ENCODE results near the gene PRDM16.

Gene PRDM16

DNA sequence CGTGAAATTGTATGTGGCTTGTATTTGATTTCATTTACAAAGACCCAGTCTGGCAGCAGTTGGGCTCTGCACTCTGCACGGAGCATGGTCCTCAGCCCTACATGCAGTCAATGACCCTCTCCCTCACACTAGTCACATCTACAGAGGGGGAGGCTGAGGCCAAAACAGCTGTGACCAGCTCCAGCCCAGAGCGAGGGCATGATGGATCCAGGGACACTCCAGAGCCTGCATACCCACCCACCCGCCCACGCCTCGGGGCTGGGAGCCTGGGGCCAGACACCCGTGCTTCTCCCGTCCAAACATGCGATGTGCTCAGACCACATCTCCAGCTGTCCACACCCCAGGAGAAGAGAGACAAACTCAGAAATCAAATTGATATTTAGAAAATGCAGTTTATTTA lies 14.0 kb upstream of the PRDM16 start:
- ATAC-seq, result no peak

GRCh38 chr1:3056641-3057040 lies 12.4 kb upstream of the PRDM16 start:
- ATAC-seq, result no peak

GRCh38 chr1:3058263-3059030 lies 10.6 kb upstream of the PRDM16 start:
- no peak for ATAC-seq

GRCh38 chr1:3060127-3060526 lies 8.9 kb upstream of the PRDM16 start:
- ATAC-seq, result no peak

- no peak for ATAC-seq
Measured at GRCh38 chr1:3060601-3061551, 8.1 kb upstream of the PRDM16 start.

- ATAC-seq, result no peak
Measured at GRCh38 chr1:3061566-3061965, 7.4 kb upstream of the PRDM16 start.

GRCh38 chr1:3061981-3062615 lies 6.9 kb upstream of the PRDM16 start:
- ATAC-seq, result no peak

GRCh38 chr1:3062616-3063378 lies 6.2 kb upstream of the PRDM16 start:
- ATAC-seq, result no peak

DNA sequence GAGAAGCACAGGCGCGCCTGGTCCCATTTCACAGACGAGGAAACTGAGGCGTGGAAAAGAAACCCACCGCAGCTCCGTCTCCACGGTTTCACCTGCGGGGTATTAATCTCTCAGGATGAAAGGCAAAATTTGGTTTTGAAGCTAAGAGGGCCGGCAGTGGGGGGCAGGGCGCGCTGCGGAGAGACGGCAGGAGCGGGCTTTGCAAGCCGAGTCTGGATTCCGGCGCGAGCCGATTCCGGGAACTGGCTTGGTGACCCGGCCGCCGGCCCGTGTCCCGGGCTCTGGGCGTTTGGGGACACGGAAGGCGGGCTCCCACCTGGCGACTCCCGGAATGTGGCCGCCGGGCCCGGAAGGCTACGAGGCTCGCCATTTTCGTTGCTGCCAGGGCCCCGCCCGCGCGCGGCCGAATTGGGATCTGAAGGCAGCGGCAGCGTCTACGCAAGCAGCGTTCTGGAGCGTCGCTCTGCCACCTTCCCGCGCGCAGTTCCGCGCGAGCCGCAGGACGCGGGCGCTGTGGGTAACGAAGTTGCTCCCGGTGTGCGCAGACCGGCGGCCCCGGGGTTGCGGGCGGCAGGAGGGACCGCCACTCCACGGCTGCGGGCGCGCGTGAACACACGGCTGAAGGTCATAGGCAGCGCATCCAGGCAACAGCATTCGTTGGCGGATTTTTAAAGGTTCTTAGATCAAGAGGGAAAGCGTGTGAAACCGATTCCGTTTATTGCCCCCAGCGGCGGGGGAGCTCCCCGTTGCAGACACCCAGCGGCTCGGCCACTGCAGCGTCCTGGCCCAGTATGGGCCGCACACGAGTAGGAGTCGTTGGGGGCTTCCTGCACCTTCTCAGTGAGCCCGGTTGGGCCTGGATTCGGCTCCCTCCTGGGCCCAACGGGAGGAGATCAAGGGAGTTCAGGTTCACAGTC lies 5.4 kb upstream of the PRDM16 start:
- ATAC-seq, result no peak

GRCh38 chr1:3064296-3064850 lies 4.6 kb upstream of the PRDM16 start:
- ATAC-seq, result no peak

- no peak for ATAC-seq
Measured at GRCh38 chr1:3064901-3065300, 4.1 kb upstream of the PRDM16 start.

DNA sequence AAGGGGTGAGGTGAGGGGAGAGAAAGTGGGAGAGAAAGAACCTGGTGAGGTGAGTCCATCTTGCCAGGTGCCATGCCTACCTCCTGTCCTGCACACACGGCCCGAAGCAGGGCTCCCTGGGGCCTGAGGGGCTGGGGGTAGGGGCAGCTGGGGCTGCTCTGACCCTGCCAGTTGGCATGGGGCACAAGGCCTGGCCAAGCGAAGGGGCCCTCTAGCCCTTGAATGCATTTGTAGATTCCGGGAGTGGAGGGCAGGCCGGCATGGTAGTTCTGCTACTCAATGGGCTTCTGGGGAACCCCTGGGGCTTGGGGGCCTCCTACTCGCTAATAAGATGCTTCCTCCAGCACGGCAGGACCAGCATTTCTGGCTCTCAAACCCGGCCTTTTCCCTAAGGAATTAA lies 3.6 kb upstream of the PRDM16 start:
- ATAC-seq, result no peak

DNA sequence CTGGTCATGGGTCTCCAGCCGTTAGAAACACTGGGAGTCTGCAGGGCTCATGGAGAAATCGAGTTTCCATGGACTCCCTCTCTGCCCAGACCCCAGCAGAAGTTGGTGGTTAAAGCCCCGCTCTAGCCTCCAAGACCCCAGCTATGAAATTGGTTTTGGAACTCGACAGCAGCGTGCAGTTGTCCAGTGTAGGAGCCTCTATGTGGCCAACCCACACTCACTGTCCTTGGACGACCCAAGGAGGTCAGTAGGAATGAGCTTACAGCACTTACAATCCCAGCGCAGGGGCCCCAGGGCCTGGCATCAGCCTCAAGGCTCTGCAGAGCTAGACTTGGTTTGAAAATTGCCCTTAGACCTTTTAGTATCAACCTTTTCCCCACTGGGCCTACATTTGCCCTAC lies 3.2 kb upstream of the PRDM16 start:
- ATAC-seq, result no peak

GRCh38 chr1:3066250-3066711 lies 2.7 kb upstream of the PRDM16 start:
- no peak for ATAC-seq

DNA sequence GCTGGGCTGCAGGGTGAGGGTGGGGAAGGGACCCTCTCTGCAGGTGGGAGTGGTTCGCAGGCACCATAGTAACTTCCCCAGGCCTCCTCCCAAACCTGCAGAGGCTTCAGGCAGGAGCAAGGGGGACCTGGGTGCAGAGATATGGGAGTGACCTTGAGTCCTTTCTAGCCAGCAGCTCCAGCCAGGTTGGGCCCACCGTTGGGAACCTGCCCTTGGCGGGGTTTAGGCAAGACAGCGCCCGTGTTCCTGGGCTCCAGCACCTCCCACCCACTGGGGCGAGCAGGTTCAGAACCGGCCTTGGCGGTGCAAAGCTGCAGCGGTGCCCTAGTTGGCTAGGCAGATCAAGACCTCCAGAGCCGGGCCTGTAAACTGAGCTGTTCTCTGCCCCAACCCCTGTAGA lies 2.2 kb upstream of the PRDM16 start:
- no peak for ATAC-seq

DNA sequence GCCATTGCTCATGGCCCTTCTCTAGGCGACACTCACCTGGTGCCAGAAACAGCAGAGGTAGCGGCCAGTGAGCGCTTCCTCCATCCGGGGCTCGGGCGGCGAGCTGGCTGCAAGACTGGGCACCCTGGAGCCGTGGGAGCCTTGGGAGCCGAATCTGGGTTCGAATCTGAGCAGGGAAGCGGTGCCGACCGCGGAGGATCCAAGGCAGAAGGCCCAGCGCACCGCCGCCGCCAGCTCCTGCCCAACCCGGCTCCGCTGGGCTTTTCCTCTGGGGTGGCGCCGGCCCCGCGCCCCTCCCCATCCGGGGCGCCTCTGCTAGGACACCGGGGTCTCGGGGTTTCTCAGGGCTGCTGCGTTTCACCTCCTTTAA lies 1.7 kb upstream of the PRDM16 start:
- ATAC-seq, result no peak

DNA sequence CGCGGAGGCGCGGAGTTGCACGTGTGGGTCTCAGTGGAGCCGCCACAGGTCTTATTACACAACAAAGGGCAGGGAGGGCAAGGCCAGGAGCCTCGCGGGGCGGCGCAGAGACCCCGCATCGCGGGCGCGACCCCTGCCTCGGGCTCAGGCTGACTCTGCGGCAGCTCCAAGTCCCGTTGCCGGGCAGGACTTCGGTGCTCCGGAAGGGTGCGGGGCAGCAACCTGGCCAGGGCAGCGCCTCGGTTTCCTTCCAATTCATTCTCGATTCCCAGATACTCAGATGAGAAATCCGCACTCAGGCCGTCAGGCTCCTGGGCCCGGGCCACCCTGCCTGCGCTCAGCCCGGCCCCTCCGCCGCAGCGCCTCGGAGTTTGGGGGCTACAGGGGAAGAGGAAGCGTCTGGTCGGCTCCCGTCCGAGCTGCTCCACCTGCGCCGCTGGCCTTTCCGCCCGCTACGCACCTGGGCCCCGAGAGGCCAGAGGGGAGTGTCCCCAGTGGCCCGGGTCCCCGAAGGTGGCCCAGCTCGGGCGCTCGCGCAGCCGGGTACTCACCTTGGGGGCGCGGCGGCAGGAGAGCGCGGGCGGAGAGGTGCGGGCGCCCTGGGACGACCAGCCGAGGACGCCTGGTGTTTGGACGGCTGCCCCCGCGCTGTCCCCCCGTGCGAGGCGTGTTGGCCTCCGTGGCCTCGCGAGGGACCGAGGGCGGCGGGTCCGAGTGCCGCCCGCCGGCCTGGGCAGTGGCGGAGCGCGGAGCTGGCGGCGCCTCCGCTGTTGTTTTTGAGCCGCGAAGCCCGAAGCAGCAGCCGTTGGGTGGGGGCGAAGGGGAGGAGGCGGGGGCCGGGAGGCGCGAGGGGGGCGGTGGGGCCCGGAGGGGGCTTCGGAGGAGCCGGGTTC lies 1.1 kb upstream of the PRDM16 start:
- no peak for ATAC-seq

DNA sequence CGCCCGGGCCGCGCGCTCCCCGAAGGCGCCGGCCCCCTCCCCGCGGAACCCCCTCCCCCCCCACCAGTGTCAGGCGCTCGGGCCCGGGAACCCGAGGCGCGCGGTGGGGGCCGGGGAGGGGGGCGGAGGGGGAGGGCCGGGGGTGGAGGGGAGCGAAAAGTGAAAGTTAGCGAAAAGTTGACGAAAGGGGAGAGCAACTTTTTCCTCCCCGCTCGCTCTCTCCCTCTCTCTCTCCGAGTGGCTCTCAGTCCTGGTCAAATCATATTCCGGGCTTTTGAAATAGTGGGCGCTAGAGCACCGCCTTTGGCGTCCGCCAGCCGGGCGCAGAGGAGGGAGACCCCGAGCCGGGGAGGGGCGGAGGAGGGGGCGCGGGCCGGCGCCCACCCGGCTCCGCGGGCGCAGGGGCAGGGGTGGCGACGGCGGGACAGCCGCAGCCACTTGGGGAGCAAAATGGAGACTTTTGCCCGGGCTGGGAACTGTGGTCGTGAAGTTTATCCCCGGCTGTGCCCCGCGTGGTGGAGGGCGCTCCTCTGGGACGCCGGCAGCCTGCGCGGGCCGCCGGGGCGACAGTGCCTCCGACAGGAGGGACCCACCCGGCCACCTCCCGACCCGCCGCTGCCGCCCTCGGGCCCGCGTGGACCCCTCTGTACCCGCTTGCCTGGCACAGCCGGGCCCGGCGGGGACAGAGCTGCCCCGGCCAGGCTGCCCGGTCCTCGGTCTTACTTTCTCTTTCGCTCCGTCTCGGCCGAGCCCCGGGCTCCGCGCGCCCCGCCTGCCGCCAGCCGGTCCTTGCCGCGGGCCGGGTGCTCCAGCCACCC lies 697 bp downstream of the PRDM16 start:
- no peak for ATAC-seq

DNA sequence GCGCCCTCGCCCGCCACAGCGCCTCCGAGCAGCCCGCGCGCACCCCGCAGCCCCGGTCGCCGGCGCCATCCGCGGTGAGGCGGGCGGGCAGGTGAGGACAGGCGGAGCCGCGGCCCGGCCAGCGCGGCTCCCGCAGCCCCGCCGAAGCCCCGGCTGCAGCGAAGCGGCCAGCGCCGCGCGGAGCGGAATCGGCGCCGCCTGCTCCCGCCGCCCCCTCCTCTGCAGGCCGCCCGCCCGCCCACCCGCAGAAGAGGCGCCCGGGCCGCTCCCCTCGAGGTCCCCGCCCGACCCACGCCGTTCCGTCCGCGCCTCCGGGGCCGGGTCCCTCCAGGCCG lies 1.3 kb downstream of the PRDM16 start:
- ATAC-seq, result no peak

Measured in activated CD4-positive, CD25-positive, alpha-beta regulatory T cell treated with anti-CD3 and anti-CD28 coated beads, Interleukin-2, amount 50 U/mL, for 24 hours (primary cell).